ENCODE data around the gene PGAM2.

PGAM2 gene

DNA sequence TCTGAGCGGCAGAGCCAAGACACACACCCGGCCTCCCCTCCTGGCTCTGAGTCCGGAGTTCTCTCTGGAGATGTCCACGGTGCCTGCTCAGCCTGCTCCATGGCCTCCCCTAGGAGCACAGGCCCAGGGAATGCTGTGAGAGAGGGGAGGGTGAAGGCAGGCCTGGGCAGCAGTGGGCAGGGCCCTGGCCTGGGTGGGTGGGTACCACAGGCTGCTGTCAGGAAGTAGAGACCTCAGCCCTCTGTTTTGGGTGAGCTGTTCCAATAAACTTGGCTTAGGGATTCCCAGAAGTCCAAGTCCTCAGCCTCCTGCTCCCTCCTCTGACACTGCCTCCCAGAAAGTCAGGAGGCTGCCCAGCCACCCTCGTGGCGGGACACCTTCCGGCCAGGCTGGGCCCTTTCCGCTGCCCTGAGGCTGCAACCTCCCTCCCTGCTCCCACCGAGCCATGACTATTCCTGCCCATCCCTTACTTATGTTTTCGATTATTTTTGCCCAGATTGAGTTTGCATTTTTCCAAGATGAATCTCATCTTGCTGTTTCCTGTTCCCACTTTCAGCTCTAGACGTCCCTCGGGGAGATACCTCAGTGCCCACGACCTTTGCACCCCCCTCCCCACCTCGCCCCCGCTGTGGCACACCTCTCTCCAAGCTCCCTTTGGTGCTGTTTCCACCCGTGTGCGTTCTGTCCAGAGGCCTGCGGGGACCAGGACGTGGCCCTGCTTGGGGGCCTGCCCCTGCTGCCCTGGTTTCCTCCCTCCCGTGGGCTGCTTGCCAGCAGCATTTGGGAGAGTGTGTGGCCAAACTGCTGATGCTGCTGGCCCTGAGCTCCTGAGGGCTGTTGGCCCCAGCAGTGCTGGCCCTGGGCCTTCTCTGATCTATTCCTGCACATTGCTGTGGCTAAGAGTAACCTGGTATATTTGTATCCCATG, 22.8 kb upstream of the PGAM2 start:
- H3K4me3 ChIP-seq (ENCODE audit: low read depth, low read length), result no peak overlapping the region
- TF ChIP-seq, protein P1, sequence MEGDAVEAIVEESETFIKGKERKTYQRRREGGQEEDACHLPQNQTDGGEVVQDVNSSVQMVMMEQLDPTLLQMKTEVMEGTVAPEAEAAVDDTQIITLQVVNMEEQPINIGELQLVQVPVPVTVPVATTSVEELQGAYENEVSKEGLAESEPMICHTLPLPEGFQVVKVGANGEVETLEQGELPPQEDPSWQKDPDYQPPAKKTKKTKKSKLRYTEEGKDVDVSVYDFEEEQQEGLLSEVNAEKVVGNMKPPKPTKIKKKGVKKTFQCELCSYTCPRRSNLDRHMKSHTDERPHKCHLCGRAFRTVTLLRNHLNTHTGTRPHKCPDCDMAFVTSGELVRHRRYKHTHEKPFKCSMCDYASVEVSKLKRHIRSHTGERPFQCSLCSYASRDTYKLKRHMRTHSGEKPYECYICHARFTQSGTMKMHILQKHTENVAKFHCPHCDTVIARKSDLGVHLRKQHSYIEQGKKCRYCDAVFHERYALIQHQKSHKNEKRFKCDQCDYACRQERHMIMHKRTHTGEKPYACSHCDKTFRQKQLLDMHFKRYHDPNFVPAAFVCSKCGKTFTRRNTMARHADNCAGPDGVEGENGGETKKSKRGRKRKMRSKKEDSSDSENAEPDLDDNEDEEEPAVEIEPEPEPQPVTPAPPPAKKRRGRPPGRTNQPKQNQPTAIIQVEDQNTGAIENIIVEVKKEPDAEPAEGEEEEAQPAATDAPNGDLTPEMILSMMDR (IDR thresholded peaks at IDR 0.05; ENCODE audit: insufficient read depth, low read depth, low read length, missing control alignments), result no peak
- no peak for DNase-seq (ENCODE audit: low read depth)

DNA sequence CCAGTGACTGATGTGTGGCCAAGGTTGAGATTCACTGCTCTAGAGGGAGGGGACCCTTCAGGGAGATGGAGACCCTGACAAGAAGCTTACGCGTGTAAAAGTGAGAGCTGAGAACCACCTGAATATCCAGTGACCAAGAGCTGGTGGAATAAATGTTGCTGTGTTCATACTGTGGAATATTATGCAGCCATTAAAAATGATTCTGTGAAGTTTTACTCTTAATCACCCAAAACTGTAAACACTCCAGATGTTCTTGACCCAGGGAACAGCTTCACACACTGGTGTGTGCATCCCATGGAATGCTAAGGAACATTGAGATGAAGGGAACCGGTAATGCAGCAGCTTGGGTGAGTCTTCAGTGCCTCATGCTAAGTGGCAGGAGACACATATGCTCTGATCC, 21.3 kb upstream of the PGAM2 start:
- TF ChIP-seq, protein P1 (IDR thresholded peaks at IDR 0.05; ENCODE audit: insufficient read depth, low read depth, low read length, missing control alignments), result no peak
- no peak for DNase-seq (ENCODE audit: low read depth)
- no peak overlapping the region for H3K4me3 ChIP-seq (ENCODE audit: low read depth, low read length)

DNA sequence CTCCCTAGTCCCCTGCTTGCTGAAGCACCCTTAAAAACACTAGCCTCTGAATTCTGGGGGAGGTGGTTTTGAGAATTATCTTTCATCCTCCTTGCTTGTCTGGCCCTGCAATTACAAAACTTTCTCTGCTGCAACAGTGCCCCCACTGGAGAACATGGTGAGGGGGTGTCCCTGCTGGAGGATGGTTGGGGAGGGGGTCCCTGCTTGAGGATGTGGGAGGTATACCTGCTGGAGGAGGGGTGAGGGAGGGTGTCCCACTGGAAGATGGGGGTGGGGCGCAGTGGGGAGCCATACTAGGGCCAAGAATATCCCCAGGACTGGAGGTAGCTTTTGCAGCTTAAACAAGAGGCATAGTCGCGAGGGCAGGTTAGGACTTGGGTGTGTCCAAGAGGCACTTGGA, 20.2 kb upstream of the PGAM2 start:
- no peak overlapping the region for H3K4me3 ChIP-seq (ENCODE audit: low read depth, low read length)
- TF ChIP-seq, protein P1 (IDR thresholded peaks at IDR 0.05; ENCODE audit: insufficient read depth, low read depth, low read length, missing control alignments), result peak; percentile 22
- DNase-seq (ENCODE audit: low read depth), result no peak

DNA sequence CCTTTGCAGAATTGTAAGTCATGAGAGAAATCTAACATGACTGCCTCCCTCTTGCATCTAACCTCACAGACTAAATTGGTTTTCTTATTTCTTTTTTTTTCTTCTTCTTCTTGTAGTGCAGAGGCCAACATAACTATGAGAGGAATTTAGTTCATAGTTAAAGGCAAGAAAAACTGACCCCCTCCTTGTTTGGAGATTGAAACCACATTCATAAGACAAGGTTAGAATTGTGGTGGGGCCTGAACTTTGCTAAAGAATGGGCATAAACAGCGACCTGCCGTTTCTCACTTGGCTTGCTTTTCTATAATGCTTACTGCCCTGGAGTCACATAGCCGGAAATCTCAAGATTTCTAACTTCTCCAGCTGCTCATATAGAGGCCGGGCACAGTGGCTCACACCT, 19.3 kb upstream of the PGAM2 start:
- DNase-seq (ENCODE audit: low read depth), result no peak
- no peak overlapping the region for H3K4me3 ChIP-seq (ENCODE audit: low read depth, low read length)
- TF ChIP-seq, protein P1 (IDR thresholded peaks at IDR 0.05; ENCODE audit: insufficient read depth, low read depth, low read length, missing control alignments), result no peak

DNA sequence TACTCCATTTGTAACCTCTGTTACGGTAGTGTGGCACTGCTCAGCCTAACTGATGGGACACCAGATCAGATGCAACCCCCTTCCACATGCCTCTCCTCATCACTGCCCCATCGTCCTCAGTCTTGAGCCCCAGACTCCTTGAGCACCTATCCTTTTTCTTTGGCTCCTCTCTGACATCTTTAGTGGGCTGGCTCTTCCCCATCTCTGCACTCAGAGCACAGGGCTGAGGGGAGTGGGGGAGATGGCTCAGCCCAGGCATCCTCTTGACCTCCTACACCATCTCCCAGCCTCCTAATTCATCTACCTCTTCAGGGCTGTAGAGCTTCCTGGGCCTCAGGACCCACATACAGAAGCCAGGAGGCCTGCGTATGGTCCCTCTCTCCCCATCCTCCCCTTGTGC, 18.4 kb upstream of the PGAM2 start:
- TF ChIP-seq, protein P1 (IDR thresholded peaks at IDR 0.05; ENCODE audit: insufficient read depth, low read depth, low read length, missing control alignments), result no peak
- H3K4me3 ChIP-seq (ENCODE audit: low read depth, low read length), result no peak overlapping the region
- DNase-seq (ENCODE audit: low read depth), result no peak

DNA sequence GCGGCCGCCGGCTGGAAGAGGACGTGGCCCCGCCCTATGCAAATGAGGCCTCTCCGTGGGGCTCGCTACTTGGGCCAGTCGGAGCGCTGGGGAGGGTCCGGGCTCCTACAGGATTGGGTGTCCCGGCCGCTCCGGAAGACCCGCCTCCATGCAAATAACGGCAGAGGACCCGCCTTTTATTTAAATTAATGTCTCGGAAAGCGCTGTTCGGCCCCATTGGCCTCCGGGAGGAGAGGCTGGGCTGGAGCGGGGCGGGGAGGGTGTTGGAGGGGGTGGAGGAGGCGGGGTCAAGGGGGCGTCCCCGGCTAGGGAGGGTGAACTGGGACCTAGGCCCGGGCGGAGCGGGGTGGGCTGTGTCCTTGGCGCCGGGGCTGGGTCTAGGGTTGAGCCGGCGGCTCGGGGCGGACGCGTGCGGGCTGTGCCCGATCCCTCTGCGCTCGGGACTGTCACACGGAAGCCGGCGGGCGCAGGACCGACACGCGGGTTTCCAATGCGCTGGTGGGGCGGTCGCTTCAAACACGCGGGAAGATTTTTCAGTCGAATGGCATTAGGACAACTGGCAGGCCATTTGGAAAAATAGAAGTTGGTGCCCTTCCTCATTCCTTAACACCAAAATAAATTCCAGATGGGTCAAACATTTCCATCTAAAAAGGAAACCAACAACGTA, 17.3 kb upstream of the PGAM2 start:
- peak overlapping the region; percentile 65 for H3K4me3 ChIP-seq (ENCODE audit: low read depth, low read length)
- DNase-seq (ENCODE audit: low read depth), result peak; percentile 99
- TF ChIP-seq, protein P1 (IDR thresholded peaks at IDR 0.05; ENCODE audit: insufficient read depth, low read depth, low read length, missing control alignments), result no peak
